Erythroblast (primary cell): Measurements from ENCODE around the gene C15orf62.

ENCODE experiments used
- DNase-seq, 2 experiments: peaks; one replicate each; lab custom pipeline; 2025; lab: John Stamatoyannopoulos, UW
- GATA1 ChIP-seq: IDR thresholded peaks from 2 replicates; pipeline ENCODE4 v1.6.1; 2011; ENCODE audit warnings: low read depth, mild to moderate bottlenecking, control low read depth, low read length, moderate library complexity
- POLR2A ChIP-seq: IDR thresholded peaks from 2 replicates; pipeline ENCODE4 v1.6.1; 2011; ENCODE audit warnings: mild to moderate bottlenecking, low read length

C15orf62 gene

DNA sequence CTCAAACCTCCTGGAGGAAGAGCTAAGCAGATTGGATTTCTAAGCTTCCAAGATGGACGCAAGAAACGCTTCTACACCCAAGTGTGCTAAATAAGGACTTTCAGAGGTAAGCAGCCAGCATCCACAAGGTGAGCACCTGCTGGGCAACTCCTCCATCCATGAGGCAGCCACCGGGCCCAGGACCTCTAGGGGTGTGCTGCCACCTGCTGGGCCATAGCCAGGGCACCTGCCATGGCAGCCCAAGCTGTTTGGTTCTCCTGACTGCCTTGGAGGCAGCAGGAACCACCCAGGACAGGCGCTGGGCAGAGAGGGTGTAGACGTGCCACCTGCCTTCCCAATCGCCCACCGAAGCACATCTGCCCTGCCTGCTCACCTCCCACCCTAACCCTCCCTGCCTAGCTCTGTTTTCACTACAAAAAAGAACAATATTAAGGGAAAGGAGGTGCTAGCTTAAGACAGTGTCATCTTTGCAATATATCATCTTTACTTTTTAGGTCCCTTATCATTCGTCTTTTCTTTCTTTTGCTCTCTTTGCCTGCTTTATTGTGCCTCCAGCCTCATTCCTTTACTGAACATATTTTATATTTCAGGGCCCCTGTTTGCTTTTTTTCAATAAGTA, 12.9 kb downstream of the C15orf62 start:
- TF ChIP-seq POLR2A (no peak), GATA1 (no peak)
- DNase-seq, result peak; percentile 76 to 89

DNA sequence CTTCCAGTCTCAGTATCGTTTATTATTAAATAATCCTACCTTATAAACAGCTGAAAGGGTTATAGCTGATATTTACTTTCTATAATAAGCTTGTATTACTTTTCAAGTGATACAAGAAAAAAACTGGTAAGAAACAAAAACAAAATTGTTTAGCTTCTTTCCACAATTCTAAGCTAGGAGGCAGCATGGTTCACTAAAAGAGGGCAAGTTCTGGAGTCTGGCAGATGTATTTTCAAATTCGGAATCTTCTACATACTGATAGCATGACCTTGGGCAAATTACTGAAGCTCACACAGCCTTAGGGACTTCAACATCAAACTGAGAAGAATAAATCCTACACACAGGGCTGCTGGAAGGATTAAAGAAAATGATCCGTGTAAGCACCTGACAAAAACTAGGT, 15.4 kb downstream of the C15orf62 start:
- TF ChIP-seq POLR2A, result no peak
- TF ChIP-seq GATA1, result no peak
- no peak for DNase-seq

DNA sequence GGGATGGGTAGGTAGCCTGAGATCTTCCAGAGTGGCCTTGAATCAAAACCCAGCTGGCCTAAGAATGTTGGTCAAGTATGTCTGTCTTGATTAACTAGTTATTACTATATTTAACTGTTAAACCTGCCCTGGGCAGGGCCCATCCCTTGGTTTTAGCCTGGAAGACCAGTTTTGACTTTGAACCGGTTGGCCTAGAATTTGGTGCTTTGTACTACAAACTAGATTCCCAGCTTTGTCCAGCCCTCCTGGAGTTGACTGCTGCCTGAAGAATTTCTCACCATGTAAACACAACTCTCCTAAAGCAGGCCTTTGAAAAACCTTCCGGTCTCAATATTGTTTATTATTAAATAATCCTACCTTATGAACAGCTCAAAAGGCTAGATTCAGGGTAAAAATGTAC, 16.0 kb downstream of the C15orf62 start:
- no peak for DNase-seq
- no peak for TF ChIP-seq POLR2A
- TF ChIP-seq GATA1, result no peak

DNA sequence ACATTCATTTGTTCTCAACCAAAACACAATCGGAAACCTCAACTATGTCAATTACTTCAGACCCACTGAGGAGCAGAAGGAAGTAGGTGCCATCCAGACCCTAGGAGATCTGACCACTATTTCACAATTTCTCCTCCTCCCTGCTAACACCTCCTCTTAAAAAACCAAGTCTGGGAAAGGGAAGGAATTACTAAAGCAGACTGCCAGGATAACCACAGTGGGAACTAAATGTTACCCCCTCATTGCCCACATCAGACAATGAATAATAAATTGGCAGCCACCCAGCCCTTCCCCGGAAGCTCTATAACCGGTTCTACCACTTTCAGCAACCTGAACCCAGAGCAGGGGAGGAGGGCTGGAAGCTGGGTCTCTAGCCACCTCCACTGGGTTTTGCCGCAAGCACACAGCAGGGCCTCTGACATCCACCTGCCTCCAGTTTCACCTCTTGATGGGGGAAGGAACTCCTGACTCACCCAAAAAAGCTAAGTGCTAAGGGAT, 17.6 kb downstream of the C15orf62 start:
- TF ChIP-seq GATA1 (no peak), POLR2A (peak; percentile 37)
- DNase-seq, result no peak

DNA sequence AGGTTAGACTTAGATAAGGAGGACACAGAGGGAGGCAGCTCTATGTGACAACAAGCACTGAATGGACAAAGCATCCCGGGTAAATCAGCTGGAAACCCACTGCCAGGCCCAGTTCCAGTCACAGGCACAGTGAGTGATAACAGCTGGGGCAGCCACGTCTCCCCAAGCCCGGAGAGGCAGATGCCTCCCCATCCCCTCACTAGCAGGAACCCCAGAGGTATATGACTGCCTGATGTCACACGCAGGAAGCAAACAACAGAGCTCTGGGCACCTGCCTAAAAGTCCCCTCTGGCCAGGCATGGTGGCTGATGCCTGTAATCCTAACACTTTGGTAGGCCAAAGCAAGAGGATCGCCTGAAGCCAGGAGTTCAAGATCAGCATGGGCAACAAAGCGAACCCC, 18.2 kb downstream of the C15orf62 start:
- TF ChIP-seq POLR2A (no peak), GATA1 (no peak)
- no peak for DNase-seq

DNA sequence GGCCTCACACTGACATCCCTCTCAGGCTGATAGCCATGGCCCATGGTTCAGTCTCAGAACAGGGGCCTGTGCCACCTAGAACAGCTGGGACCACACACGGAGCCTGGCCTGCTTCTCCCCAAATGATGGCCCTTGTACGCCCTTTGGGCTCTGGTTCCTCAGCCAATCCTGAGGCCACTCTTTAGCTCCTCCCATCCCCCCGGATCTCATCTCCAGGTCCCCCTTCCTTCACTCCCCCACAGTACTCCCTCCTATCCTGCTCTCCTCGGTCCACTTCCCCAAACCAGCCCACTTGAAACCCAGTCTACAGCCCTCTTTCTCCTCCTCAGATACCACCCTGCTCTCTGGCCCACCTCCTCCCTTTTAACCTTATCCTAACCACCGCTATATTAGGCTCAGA, 19.3 kb downstream of the C15orf62 start:
- TF ChIP-seq POLR2A (no peak), GATA1 (no peak)

DNA sequence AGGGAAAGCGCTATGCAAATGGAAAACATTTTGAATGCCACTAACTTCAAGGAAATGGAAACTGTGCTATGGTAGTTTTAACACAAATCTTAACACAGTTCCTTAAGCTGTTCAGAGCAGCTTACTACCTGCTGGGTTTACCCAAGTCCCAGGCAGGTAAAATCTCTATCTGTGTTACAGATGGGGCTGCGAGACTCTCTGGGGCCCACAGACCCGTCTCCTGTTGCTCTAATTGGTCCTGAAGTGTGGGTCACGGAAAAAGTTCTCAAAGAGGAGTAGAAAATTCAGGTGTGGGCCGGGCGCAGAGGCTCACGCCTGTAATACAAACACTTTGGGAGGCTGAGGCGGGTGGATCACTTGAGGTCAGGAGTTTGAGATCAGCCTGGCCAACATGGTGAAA, 20.2 kb downstream of the C15orf62 start:
- TF ChIP-seq POLR2A, result no peak
- no peak for DNase-seq

More for the DNA sequence above, 19.3 kb downstream of the C15orf62 start:
- DNase-seq, result no peak

DNA sequence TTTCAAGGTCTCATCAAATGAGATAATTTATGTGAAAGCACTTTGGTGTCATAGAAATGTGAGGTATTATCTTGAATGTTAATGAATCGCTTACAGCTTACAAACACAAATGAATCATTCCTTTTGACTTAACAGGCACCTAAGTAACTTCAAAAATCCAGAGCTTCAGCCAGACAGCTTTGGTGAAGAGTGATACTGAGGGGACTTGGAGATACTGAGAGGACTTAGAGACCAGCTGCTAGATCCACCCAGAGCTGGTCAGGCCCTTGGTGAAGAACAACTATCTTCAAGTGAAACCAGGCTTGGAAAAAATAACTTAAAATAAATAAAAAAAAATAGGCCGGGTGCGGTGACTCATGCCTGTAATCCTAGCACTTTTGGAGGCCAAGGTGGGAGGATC, 20.9 kb downstream of the C15orf62 start:
- TF ChIP-seq POLR2A (no peak), GATA1 (no peak)
- DNase-seq, result no peak

DNA sequence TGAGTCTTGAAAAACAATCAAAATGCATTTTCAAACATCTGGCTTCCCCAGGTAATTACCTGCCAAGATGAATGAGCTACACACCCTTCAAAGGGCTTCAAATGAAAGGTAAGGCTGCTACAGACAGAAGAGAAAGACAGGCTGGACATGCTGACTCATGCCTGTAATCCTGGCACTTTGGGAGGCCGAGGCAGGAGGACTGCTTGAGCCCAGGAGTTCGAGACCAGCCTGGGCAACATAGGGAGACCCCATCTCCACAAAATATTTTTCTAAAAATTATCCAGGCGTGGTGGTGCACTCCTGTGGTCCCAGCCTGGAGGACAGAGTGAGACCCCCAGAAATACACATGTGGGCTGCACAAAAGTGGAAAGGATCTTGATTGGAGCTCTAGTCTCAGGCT, 22.6 kb downstream of the C15orf62 start:
- DNase-seq, result no peak
- no peak for TF ChIP-seq GATA1
- no peak for TF ChIP-seq POLR2A

DNA sequence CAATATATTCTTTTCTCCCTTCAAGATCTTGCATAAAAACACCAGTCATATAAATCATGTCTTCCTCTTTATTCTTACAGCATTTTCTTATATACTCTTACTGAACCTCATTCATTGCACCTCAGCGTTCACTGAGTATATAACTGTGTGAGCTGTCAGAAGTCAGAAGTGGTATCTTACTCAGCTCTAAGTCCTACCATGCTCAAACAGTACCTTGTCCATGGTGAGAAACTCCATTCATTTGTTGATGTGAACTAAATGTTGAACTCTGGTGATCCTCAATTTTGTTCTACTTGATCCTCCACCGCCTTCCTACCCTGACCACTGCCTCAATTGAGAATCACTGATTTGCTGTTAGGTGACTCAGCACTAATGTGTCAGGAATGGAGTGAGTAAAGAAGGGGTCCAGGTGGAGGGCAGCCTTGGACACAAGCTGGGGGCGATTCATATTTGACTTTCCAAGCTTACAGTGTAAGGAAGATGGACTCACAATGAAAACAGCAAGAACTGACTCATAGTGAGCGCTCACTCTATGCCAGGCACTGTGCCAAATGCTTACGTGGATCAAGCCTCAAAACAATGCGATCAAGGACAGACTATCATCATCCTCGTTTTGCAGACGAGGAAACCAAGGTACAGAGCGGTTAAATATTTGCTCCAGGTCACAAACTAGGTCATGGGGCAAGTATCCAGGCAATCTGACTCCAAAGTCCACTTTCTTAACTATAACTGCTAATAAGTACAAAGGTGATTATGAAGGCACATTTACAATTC, 23.6 kb downstream of the C15orf62 start:
- no peak for TF ChIP-seq POLR2A
- TF ChIP-seq GATA1, result no peak
- DNase-seq, result peak in 1 of 2 experiments; percentile 55

DNA sequence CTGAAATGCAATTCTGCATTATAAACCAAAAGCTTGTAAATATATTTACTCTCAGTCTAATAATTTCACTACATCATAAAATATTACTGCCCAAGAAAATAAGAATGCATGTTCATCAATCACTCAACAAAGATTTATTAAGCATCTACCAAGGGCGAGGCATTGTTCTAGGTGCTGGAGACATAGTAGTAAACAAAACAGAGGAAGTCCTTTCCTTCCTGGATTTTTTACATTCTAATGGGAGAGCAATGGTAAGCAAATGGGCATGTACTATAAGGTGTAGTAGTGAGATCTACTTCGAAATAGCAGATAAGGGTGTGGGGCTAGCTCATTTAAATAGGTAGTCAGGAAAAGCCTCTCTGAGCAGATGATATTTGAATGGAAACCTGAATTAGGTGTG, 26.3 kb downstream of the C15orf62 start:
- TF ChIP-seq POLR2A (no peak), GATA1 (no peak)
- DNase-seq, result no peak

DNA sequence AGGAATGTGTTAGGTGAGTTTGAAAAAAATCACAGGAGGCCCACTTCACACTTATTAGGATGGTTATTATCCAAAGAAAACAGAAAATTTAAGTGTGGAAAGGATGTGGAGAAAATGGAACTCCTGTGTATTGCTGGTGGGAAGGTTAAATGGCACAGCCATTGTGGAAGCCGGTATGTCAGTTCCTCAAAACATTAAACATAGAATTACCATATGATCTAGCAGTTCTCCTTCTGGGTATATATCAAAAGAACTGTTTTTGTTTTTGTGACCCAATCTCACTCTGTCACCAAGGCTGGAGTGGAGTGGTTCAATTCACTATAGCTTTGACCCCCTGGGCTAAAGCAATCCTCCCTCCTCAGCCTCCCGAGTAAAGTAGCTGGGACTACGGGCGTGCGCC, 26.7 kb downstream of the C15orf62 start:
- DNase-seq, result no peak
- no peak for TF ChIP-seq GATA1
- no peak for TF ChIP-seq POLR2A

DNA sequence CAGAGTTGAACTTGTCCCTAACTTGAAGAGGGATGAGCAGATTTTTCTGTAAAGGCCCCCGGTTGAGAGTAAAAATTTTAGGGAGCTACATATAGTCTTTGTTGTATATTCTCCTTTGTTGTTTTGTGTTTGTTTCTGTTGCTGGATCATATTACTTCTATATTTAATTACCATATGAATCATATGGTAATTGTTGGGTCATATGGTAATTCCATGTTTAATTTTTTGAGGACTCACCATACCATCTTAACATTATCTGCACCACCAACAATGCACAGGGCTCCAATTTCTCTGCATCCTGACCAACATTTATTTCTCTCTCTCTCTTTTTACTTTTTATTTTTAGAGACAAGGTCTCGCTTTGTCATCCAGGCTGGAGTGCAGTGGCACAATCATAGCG, 29.7 kb downstream of the C15orf62 start:
- no peak for DNase-seq
- no peak for TF ChIP-seq GATA1
- TF ChIP-seq POLR2A, result no peak

DNA sequence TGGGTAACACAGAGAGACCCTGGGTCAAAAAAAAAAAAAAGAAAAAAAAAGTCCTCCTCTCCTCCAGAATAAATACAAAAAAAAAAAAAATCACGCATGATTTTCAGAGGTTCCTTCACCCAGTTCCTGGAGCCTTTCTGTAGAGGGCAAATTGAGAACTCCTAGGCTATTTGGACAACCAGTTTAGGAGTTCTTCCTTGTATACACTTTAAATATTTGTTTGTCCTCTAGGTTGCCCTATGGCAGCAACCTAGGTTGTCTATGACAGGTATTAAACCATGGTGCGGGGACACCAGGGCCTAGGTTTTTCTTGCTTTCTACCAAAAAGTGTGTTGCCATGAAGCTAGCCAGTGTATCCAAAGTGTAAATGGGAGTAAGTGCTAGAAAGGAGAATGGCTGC, 33.3 kb downstream of the C15orf62 start:
- DNase-seq, result no peak
- TF ChIP-seq POLR2A (no peak), GATA1 (no peak)
